HG02884 (cell line): Measurements from ENCODE around the gene DDAH2.
A peak's percentile ranks its signal among the peaks of the same experiment; 100 is the strongest.

ENCODE experiments used
- ATAC-seq: cut with Tn5 transposase; IDR thresholded peaks from one replicate; pipeline ENCODE4 v1.9.1; 2021; ENCODE audit warnings: mild to moderate bottlenecking, moderate library complexity; ENCODE audit not compliant: unreplicated experiment

The DDAH2 gene

GRCh38 chr6:31761343-31761742 is 32.2 kb upstream of the DDAH2 start:
- ATAC-seq = no peak

GRCh38 chr6:31760790-31761189 is 31.7 kb upstream of the DDAH2 start:
- no peak for ATAC-seq

GRCh38 chr6:31758281-31758680 is 29.2 kb upstream of the DDAH2 start:
- ATAC-seq = no peak

DNA sequence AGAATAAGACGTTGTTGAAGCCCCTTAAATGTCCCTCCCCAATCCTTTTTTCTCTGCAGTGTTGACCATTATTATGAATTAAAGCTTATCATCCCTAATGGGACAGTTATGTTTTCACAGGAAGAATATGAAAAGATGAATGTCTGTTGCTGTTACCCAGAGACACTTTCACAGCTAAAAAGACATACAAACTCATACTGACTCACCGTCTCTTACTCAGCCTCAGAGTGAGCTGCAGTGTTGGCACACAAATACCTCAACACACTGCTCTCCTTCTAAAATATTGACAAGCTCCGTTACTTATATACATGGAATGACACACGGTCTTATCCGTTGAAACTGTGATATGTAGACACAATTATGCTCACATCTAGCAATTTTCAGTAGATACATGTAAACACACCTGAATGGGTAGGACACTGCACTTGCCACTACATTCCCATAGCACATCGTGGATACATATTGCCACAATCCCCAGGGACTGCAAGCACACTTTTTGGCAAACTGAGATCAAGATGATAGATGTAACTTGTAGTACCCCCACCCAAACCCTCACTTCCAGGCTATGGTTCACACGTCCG is 23.7 kb upstream of the DDAH2 start:
- ATAC-seq = no peak

DNA sequence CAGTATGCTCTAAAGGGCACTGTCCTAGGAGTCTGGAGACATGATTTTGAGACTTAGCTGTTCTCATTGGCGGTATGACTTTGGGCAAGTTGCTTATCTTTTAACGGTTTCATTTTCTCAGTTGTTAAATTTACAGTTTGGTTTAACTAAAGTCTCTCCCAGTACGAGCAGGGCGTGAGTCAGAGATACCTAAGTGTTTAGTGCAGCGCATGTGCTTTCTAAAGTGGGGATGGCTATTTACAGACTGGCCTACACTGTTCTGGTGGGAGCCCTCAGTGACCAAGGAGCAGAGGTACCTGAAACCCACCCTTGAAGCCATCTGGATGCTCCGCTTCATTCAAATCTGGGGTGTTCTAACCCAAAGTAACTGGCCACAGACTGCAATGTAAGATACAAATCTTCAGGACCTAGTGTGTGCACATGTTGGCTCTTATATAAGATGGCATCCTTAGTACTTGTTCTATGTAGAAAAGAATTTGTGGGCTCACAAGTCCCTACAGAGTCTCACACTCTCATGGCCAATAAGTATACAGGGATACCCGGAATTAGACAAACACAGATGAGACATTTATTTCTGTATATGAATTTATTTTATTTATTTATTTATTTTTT is 21.4 kb upstream of the DDAH2 start:
- no peak for ATAC-seq

DNA sequence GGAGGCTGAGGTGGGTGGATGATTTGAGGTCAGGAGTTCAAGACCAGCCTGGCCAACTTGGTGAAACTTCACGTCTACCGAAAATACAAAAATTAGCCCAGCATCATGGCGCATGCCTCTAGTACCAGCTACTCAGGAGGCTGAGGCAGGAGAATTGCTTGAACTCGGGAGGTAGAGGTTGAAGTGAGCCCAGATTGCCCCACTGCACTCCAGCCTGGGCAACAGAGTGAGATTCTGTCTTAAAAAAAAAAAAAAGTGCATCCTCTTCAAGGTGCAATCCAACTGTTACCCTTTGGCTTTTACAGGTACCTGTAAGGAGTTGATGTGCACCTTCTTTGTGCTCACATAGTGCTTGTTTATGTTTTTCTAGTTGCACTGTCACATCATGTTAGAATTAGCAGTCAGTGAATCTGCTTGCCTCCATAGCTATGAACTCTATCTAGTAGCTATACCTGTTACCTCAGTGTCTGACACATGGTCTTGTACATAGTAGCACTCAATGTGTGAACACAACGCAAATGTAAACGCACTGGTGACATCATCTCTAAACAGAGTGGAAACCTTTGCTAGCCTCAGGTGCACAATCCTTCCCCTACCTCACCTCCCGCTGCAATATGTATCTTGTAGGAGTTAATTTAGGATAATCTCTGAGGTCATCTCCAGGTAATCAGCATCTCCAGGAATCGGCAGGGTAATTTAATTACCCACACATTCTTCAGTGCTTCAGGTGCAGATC is 20.4 kb upstream of the DDAH2 start:
- no peak for ATAC-seq

DNA sequence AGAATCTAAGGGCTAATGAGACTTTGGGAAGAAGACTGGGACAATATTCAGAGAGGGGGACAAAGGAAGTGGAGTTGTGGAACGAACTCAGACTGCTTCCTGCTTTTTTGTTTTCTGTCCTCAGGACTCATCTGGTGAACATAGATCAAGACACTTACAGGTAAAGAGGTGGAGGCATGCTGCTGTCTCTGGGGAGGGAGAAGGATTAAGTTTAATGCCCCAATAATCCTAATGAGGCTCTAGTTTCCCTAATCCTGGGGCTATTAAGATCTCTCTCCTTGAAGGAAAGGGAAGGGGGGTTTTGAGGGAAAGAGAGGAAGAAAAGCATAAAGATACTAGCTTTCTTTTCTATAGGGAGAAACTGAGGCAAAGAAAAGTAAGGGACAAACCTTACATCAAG is 15.3 kb upstream of the DDAH2 start:
- ATAC-seq = no peak

DNA sequence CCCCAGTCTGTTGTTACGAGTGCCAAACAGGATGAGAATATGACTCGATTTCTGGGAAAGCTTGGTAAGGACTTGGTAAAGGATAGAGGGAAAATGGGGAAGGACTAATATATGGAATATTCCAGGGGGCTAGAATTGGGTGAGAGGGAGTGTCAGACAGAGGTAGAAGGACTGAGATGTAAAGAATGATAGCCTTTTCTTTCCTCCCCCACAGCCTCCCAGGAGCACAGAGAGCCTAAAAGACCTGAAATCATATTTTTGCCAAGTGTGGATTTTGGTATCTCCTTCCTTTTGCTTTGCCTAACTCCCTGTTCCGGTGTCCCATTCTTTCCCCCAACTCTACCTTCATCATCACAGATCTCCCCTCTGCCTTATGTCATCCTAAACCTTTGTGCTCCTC is 13.8 kb upstream of the DDAH2 start:
- no peak for ATAC-seq

GRCh38 chr6:31741815-31742214 is 12.7 kb upstream of the DDAH2 start:
- no peak for ATAC-seq

DNA sequence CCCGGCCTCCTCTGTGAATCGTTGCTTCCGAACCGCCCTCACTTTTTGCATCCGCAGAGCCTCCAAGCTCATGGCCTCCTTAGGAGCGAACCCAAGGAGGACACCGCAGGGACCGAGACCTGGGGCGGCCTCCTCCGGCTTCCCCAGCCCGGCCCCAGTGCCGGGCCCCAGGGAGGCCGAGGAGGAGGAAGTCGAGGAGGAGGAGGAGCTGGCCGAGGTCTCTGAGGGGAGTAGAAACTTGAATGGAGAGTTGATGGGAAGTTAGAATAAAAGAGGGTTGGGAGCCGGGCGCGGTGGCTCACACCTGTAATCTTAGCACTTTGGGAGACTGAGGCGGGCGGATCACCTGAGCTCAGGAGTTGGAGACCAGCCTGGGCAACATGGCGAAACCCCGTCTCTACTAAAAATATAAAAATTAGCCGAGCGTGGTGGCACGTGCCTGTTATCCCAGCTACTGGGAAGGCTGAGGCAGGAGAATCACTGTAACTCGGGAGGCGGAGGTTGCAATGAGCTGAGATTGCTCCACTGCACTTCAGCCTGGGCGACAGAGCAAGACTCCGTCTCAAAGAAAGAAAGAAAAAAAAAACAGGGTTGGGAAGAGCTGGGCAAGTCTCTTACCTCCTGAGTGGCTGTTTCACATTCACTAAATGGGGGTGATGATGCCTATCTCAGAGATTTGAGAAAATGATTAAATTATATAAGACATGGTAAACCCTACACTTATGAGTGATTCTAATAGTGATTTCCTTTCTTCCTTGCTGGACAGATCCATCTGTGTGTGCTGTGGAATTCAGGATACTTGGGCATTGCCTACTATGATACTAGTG is 11.5 kb upstream of the DDAH2 start:
- ATAC-seq = peak; percentile 4

GRCh38 chr6:31739639-31740396 is 10.7 kb upstream of the DDAH2 start, which contains the start of gene MSH5:
MSH5 (plus strand) TSS chr6:31740005; CDS start chr6:31740467, 462 bp downstream.
- peak; percentile 63 for ATAC-seq

DNA sequence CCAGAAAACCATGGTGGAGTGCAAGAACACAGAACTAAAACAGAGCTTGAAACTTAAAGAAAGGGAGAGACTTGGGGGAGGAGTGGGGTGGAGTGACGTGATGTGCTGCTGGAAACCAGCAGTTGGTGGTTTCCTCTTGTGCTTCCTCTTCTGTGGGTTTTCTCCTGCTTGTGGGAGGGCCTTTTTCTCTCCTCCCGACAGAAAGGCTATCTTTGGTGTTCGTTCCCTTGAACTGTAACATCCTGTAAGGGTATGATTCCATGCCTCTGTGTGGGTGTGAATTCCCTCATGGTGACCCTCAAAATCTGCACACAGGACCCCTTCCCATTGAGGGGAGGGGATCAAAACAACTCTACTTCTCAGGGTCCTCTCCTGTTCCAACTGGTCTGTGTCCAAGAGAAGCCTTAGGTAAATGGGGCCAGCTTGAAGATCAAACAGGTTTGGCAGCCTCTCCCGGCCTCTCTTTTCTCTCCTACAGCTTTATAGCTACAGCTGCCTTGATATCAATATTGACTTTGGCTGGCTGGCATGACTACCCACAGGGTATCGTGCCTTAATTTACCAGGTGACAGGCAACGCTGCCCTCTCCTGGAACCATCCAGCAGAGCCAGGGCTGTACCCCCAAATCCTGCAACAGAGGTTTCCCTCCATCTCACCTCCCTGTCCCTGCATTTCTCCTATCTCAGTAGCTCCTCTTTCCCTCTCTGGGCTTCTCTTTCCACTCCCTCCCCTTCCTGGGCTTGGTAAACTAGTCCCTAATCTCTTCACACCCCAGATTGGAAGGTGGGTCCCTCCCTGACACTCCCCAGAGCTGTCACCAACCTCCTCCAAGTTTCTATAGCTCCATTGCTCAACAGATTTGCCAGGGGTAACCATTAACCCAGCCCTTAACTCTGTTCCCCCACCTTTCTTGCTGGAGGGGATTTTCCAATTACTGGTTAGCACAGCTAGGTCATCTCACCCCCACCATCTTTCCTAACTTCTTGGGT is 9.2 kb upstream of the DDAH2 start:
- ATAC-seq = no peak

GRCh38 chr6:31737315-31737990 is 8.4 kb upstream of the DDAH2 start:
- ATAC-seq = no peak

DNA sequence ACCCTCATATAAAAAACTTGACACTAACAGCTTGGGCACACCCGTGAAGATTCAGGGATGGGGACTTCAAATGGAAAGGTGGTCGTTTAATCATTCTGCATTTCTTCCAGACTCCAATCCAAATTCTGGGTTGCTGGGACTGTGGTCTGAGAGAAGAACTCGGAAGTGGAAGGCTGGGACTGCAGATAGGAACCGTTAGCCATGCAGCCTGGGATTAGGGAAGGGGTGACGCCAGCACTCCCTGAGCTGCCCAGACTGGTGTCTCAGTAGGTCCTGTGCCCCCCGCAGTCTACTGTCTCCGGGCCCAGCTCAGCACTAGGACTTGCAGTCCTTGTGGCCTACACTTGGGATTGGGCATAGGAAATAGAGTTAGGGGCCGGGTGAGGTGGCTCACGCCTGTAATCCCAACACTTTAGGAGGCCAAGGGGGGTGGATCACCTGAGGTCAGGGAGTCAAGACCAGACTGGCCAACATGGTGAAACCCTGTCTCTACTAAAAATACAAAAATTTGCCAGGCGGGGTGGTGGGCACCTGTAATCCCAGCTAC is 7.7 kb upstream of the DDAH2 start:
- ATAC-seq = no peak

GRCh38 chr6:31736021-31736767 is 7.1 kb upstream of the DDAH2 start, which contains the start of gene CLIC1:
CLIC1 (minus strand) TSS chr6:31736530; CDS start chr6:31736300, 230 bp downstream.
- ATAC-seq = no peak

- ATAC-seq = no peak
Observed at GRCh38 chr6:31734821-31735406, 5.8 kb upstream of the DDAH2 start.

- ATAC-seq = no peak
Observed at GRCh38 chr6:31734247-31734820, 5.2 kb upstream of the DDAH2 start.
